Loucy (cell line): Measurements from ENCODE around the gene ADCY7.

Source experiments
- H2AFZ ChIP-seq: fragments of 200-600 bp; sonication (generic); 2 replicates; pipeline ENCODE4 v1.6.0; 2016; ENCODE audit warnings: antibody characterized with exemption, mild to moderate bottlenecking, low read length, moderate library complexity
- H3F3A ChIP-seq: fragments of 200-600 bp; 2 replicates; pipeline ENCODE4 v1.6.0; 2016; ENCODE audit warnings: antibody characterized with exemption, low read depth, mild to moderate bottlenecking
- H3K27me3 ChIP-seq: fragments of 200-600 bp; sonication (generic); 2 replicates; pipeline ENCODE4 v1.6.1; 2014; ENCODE audit warnings: low read length, mild to moderate bottlenecking; ENCODE audit not compliant: insufficient read depth, poor library complexity, severe bottlenecking
- H3K36me3 ChIP-seq: fragments of 200-600 bp; sonication (generic); 2 replicates; pipeline ENCODE4 v1.6.1; 2016; ENCODE audit warnings: low read length; ENCODE audit not compliant: insufficient read depth
- H3K4me1 ChIP-seq: fragments of 200-600 bp; sonication (generic); 2 replicates; pipeline ENCODE4 v1.5.1; 2014; ENCODE audit warnings: low read length, mild to moderate bottlenecking; ENCODE audit not compliant: insufficient read depth, poor library complexity, severe bottlenecking
- H3K4me2 ChIP-seq: fragments of 200-600 bp; sonication (generic); 2 replicates; pipeline ENCODE4 v1.6.0; 2014; ENCODE audit warnings: antibody characterized with exemption, low read length, low read depth, mild to moderate bottlenecking; ENCODE audit not compliant: poor library complexity, severe bottlenecking
- H3K4me3 ChIP-seq: fragments of 200-600 bp; sonication (generic); 2 replicates; pipeline ENCODE4 v1.5.1; 2014; ENCODE audit warnings: low read length, mild to moderate bottlenecking, mixed read lengths; ENCODE audit not compliant: poor library complexity, severe bottlenecking
- H3K79me2 ChIP-seq: fragments of 200-600 bp; sonication (generic); 2 replicates; pipeline ENCODE4 v1.6.1; 2014; ENCODE audit warnings: low read length; ENCODE audit not compliant: insufficient read depth
- H3K9ac ChIP-seq: fragments of 200-600 bp; sonication (generic); 2 replicates; pipeline ENCODE4 v1.6.0; 2014; ENCODE audit warnings: mild to moderate bottlenecking, low read depth, low read length, moderate library complexity; ENCODE audit not compliant: poor library complexity, severe bottlenecking
- H3K9me2 ChIP-seq: fragments of 200-600 bp; sonication (generic); replicated peaks from 2 replicates; pipeline ENCODE4 v1.6.1; 2016; ENCODE audit warnings: low read depth, low read length, mixed read lengths
- H3K9me3 ChIP-seq: fragments of 200-600 bp; sonication (generic); 2 replicates; pipeline ENCODE4 v1.6.1; 2014; ENCODE audit warnings: mild to moderate bottlenecking, antibody characterized with exemption, low read length, low read depth; ENCODE audit not compliant: insufficient read depth
- H4K20me1 ChIP-seq: fragments of 200-600 bp; sonication (generic); 2 replicates; pipeline ENCODE4 v1.6.0; 2014; ENCODE audit warnings: antibody characterized with exemption, low read length, mild to moderate bottlenecking; ENCODE audit not compliant: insufficient read depth, poor library complexity, severe bottlenecking
- EZH2phosphoT487 ChIP-seq: fragments of 200-600 bp; IDR thresholded peaks from 2 replicates; pipeline ENCODE4 v1.6.1; 2018; ENCODE audit warnings: antibody characterized with exemption, mild to moderate bottlenecking, moderate library complexity, borderline replicate concordance
- TF ChIP-seq, protein P1 (sequence below): fragments of 200-600 bp; sonication (generic); conservative IDR thresholded peaks from 2 replicates; pipeline ENCODE4 v1.5.1; 2014; ENCODE audit warnings: mild to moderate bottlenecking, antibody characterized with exemption, low read length

The ADCY7 gene

GRCh38 chr16:50260206-50261159 lies 5.9 kb upstream of the ADCY7 start:
- no peaks in the 10 kb centered on the region for H3K36me3 ChIP-seq
- H3K9me3 ChIP-seq: no peaks in the 10 kb centered on the region
- H2AFZ ChIP-seq: no peak overlapping the region
- H3F3A ChIP-seq: no peaks in the 10 kb centered on the region; the same call in 1 of the 2 replicates
- H3K9me2 ChIP-seq: no peaks in the 10 kb centered on the region
- H4K20me1 ChIP-seq: no peaks in the 10 kb centered on the region
- H3K27me3 ChIP-seq: no peaks in the 10 kb centered on the region
- TF ChIP-seq, protein P1, sequence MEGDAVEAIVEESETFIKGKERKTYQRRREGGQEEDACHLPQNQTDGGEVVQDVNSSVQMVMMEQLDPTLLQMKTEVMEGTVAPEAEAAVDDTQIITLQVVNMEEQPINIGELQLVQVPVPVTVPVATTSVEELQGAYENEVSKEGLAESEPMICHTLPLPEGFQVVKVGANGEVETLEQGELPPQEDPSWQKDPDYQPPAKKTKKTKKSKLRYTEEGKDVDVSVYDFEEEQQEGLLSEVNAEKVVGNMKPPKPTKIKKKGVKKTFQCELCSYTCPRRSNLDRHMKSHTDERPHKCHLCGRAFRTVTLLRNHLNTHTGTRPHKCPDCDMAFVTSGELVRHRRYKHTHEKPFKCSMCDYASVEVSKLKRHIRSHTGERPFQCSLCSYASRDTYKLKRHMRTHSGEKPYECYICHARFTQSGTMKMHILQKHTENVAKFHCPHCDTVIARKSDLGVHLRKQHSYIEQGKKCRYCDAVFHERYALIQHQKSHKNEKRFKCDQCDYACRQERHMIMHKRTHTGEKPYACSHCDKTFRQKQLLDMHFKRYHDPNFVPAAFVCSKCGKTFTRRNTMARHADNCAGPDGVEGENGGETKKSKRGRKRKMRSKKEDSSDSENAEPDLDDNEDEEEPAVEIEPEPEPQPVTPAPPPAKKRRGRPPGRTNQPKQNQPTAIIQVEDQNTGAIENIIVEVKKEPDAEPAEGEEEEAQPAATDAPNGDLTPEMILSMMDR: no peak
- no peak for TF ChIP-seq EZH2phosphoT487
- no peak overlapping the region for H3K4me3 ChIP-seq
- H3K79me2 ChIP-seq: no peaks in the 10 kb centered on the region
- no peak overlapping the region for H3K9ac ChIP-seq
- no peak overlapping the region for H3K4me2 ChIP-seq
- peaks cover 19% of the 10 kb centered on the region for H3K4me1 ChIP-seq

DNA sequence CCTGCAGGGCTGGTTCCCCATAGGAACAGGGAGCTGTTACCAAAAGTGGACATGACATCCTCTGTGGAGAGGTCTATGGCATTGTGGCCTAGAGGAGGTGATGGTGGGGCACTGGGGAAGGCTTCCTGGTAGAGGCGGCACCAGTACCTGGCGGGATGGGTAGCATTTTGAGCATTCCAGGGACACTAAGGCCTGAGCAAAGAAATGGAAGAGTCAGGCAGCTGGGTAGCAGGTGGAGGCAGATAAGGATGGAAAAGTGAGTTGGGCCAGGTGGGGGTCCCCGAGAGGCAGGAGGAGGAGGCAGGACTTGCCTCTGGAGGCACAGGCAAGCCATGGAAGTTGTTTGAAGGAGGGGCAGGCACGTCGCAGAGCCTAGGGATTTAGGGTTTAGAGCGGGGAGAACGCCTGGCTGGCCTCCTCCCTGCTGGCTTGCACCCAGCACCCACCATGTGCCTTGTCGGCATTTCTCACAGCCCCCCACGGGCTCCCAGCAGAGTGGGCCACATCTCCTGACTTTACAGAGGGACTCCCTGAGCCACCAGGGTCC lies 5.1 kb upstream of the ADCY7 start:
- no peaks in the 10 kb centered on the region for H3K9me3 ChIP-seq
- no peaks in the 10 kb centered on the region for H4K20me1 ChIP-seq
- no peak overlapping the region for H3K4me2 ChIP-seq
- H3F3A ChIP-seq: no peaks in the 10 kb centered on the region; the same call in 1 of the 2 replicates
- H3K79me2 ChIP-seq: no peaks in the 10 kb centered on the region
- H3K4me1 ChIP-seq: peaks cover 26% of the 10 kb centered on the region
- H2AFZ ChIP-seq: no peak overlapping the region
- no peak for TF ChIP-seq EZH2phosphoT487
- TF ChIP-seq, protein P1: no peak
- no peaks in the 10 kb centered on the region for H3K36me3 ChIP-seq
- no peaks in the 10 kb centered on the region for H3K9me2 ChIP-seq
- no peaks in the 10 kb centered on the region for H3K27me3 ChIP-seq
- H3K4me3 ChIP-seq: no peak overlapping the region
- no peak overlapping the region for H3K9ac ChIP-seq

DNA sequence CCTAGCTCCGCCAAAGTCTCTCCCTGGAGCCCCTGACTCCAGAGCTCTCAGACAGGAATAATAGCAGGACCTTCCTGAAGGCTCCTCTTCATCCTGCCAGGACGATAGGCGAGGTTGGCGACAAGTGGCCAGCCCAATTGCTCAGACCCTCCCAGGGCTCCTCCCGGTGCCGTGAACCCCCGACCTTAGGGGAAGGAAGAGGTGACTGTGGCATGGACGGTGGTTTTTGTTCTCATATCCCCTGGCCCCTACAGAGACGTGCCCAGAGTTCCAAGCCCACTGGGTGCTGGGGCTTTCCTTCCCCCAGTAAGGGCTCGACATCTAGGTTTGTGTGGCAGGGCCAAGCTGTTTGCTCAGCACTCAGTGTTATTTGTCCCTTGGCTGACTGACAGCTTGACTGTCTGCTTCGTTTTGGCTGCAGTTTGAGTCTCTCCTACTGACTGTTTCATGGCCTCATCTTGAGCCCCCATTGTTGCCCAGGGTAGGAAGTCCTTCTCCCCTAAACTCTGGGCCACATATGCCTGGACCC lies 4.6 kb upstream of the ADCY7 start:
- TF ChIP-seq EZH2phosphoT487: no peak
- TF ChIP-seq, protein P1: no peak
- Histone ChIP-seq H3K9me3 (no peaks in the 10 kb centered on the region), H2AFZ (no peak overlapping the region), H3K9ac (no peak overlapping the region), H3K36me3 (no peaks in the 10 kb centered on the region), H3K9me2 (no peaks in the 10 kb centered on the region), H3K4me2 (no peak overlapping the region), H4K20me1 (no peaks in the 10 kb centered on the region), H3K27me3 (no peaks in the 10 kb centered on the region), H3F3A (no peaks in the 10 kb centered on the region; the same call in 1 of the 2 replicates), H3K79me2 (peaks cover 3% of the 10 kb centered on the region), H3K4me3 (no peak overlapping the region), H3K4me1 (peaks cover 28% of the 10 kb centered on the region)
